ENCODE results near the gene NPPC. TPM values are rescaled to one million over a fixed set of nuclear protein-coding genes. Genes with fewer than 3 reads are reported as not detected.

The NPPC gene
- total RNA-seq, 3 donors from 2014 or later = 0.39 to 2.7 TPM; not detected in 1

- intact Hi-C loops (cut with DNase I, micrococcal nuclease) = no loop called here
- no peak for TF ChIP-seq CTCF (IDR thresholded peaks at IDR 0.05)
- ATAC-seq (no peak), DNase-seq (no peak)
- H3K4me3 ChIP-seq = no peak overlapping the region
- H3K36me3 ChIP-seq (ENCODE audit: low read depth) = no peaks in the 10 kb centered on the region
- H3K9me3 ChIP-seq = no peaks in the 10 kb centered on the region
- peaks cover 4% of the 10 kb centered on the region for H3K4me1 ChIP-seq (ENCODE audit: low read depth)
Measured at GRCh38 chr2:231965102-231965501, 38.9 kb upstream of the NPPC start.

GRCh38 chr2:231961349-231962166 lies 35.4 kb upstream of the NPPC start, which contains the start of gene DIS3L2:
DIS3L2 (plus strand) TSS chr2:231961713; CDS start chr2:232014928, 53,215 bp downstream.
- Histone ChIP-seq H3K4me1 (ENCODE audit: low read depth) (peaks cover 4% of the 10 kb centered on the region), H3K4me3 (peak within 1 kb of the TSS; percentile 97), H3K9me3 (no peaks in the 10 kb centered on the region), H3K36me3 (ENCODE audit: low read depth) (no peaks in the 10 kb centered on the region)
- ATAC-seq (peak; percentile 99), DNase-seq (peak; percentile 88 to 91 (median 89))
- TF ChIP-seq CTCF (IDR thresholded peaks at IDR 0.05) = no peak
- intact Hi-C loops (cut with DNase I, micrococcal nuclease) = no loop called here

GRCh38 chr2:231960810-231961348 lies 34.7 kb upstream of the NPPC start:
- DNase-seq = no peak
- intact Hi-C loops (cut with DNase I, micrococcal nuclease) = no loop called here
- no peak for ATAC-seq

GRCh38 chr2:231957913-231958763 lies 31.9 kb upstream of the NPPC start:
- DNase-seq (no peak), ATAC-seq (peak; percentile 39)
- intact Hi-C loops (cut with DNase I, micrococcal nuclease) = no loop called here

More at GRCh38 chr2:231960810-231961348, 34.7 kb upstream of the NPPC start:
- Histone ChIP-seq H3K4me1 (ENCODE audit: low read depth) (peaks cover 4% of the 10 kb centered on the region), H3K36me3 (ENCODE audit: low read depth) (no peaks in the 10 kb centered on the region), H3K9me3 (no peaks in the 10 kb centered on the region), H3K4me3 (no peak overlapping the region)
- no peak for TF ChIP-seq CTCF (IDR thresholded peaks at IDR 0.05)

More at GRCh38 chr2:231957913-231958763, 31.9 kb upstream of the NPPC start:
- no peak for TF ChIP-seq CTCF (IDR thresholded peaks at IDR 0.05)
- Histone ChIP-seq H3K4me1 (ENCODE audit: low read depth) (peaks cover 4% of the 10 kb centered on the region), H3K4me3 (no peak overlapping the region), H3K9me3 (no peaks in the 10 kb centered on the region), H3K36me3 (ENCODE audit: low read depth) (no peaks in the 10 kb centered on the region)
